HepG2 (cell line): ENCODE measurements around the gene NRSN2. TPM values are rescaled to one million over a fixed set of nuclear protein-coding genes. Genes with fewer than 3 reads are reported as not detected.

Experiments
- ARID2 ChIP-seq: sonication (generic); formaldehyde crosslinking; IDR thresholded peaks from 2 replicates; pipeline ENCODE4 v1.8.1; 2022; ENCODE audit warnings: mild to moderate bottlenecking, missing genetic modification reagents, borderline replicate concordance
- ATRX ChIP-seq: sonication (generic); formaldehyde crosslinking; IDR thresholded peaks from 2 replicates; pipeline ENCODE4 v1.4.0; 2020; ENCODE audit warnings: missing genetic modification reagents, borderline replicate concordance
- HNF1A ChIP-seq, 2 experiments: sonication (generic) in 1 of 2; formaldehyde crosslinking in 1 of 2; IDR thresholded peaks; 2 replicates each; pipeline versions ENCODE4 v1.4.0 to v1.6.1; 2016 to 2020; ENCODE audit warnings: borderline replicate concordance in 1 of 2, low read depth in 1 of 2, mild to moderate bottlenecking in 1 of 2, missing genetic modification reagents in 1 of 2
- KDM5A ChIP-seq: fragments of 200-600 bp; sonication (generic); IDR thresholded peaks from 2 replicates; pipeline ENCODE4 v1.7.0; 2018; ENCODE audit warnings: antibody characterized with exemption, mild to moderate bottlenecking, low read length, borderline replicate concordance
- PHF8 ChIP-seq: sonication (generic); formaldehyde crosslinking; IDR thresholded peaks from 2 replicates; pipeline ENCODE4 v1.5.0; 2020; ENCODE audit warnings: missing genetic modification reagents
- REXO4 ChIP-seq: sonication (generic); formaldehyde crosslinking; IDR thresholded peaks from 2 replicates; pipeline ENCODE4 v1.8.0; 2022; ENCODE audit warnings: missing genetic modification reagents, mild to moderate bottlenecking, borderline replicate concordance
- SYNCRIP ChIP-seq: fragments of 200-400 bp; formaldehyde crosslinking; IDR thresholded peaks from 2 replicates; pipeline ENCODE4 v1.6.1; 2018; ENCODE audit warnings: mild to moderate bottlenecking, low read depth, low read length; ENCODE audit not compliant: insufficient read depth
- TAF1 ChIP-seq: sonication (generic); formaldehyde crosslinking; IDR thresholded peaks from 2 replicates; pipeline ENCODE4 v1.4.0; 2020; ENCODE audit warnings: missing genetic modification reagents
- ZGPAT ChIP-seq: IDR thresholded peaks from 2 replicates; pipeline ENCODE4 v1.6.1; 2016; ENCODE audit warnings: mild to moderate bottlenecking
- ZNF350 ChIP-seq: sonication (generic); formaldehyde crosslinking; IDR thresholded peaks from 2 replicates; pipeline ENCODE4 v1.4.0; 2020; ENCODE audit warnings: mild to moderate bottlenecking, low read depth, missing genetic modification reagents, borderline replicate concordance
- ZNF407 ChIP-seq: sonication (generic); formaldehyde crosslinking; IDR thresholded peaks from one replicate; pipeline ENCODE4 v1.5.1; 2020; ENCODE audit warnings: mild to moderate bottlenecking, missing genetic modification reagents; ENCODE audit errors: not compliant biosample characterization
- ZNF44 ChIP-seq: sonication (generic); formaldehyde crosslinking; IDR thresholded peaks from 2 replicates; pipeline ENCODE4 v1.5.1; 2020; ENCODE audit warnings: mild to moderate bottlenecking, missing genetic modification reagents
- ZNF547 ChIP-seq: sonication (generic); formaldehyde crosslinking; IDR thresholded peaks from 2 replicates; pipeline ENCODE4 v1.5.1; 2020; ENCODE audit warnings: mild to moderate bottlenecking, missing genetic modification reagents
- ZNF883 ChIP-seq: sonication (generic); formaldehyde crosslinking; IDR thresholded peaks from 2 replicates; pipeline ENCODE4 v1.5.1; 2020; ENCODE audit warnings: mild to moderate bottlenecking, missing genetic modification reagents; ENCODE audit errors: not compliant biosample characterization
- ZSCAN30 ChIP-seq: sonication (generic); formaldehyde crosslinking; IDR thresholded peaks from 2 replicates; pipeline ENCODE4 v1.5.0; 2020; ENCODE audit warnings: mild to moderate bottlenecking, missing genetic modification reagents
- polyA plus RNA-seq, 8 experiments: library from polyadenylated mRNA; depleted of rRNA in 3 of 8; stranded (reverse) in 7 of 8; unstranded in 1 of 8; fragments of >200 nt; fragmentation: Illumina TruSeq in 4 of 8; extraction: Trizol in 4 of 8; gene quantifications; 2 replicates each; pipeline versions ENCODE4 v1.2.1 to v1.2.3, GENCODE V29; 2011 to 2016; ENCODE audit warnings: low read depth in 4 of 8, missing spikeins in 1 of 8, mixed read lengths in 1 of 8; ENCODE audit not compliant: insufficient read depth in 1 of 8
- total RNA-seq, 5 experiments: library from RNA; depleted of rRNA; stranded (reverse); fragments of >200 nt; fragmentation: Illumina TruSeq; extraction: Trizol; gene quantifications; 2 replicates each; pipeline ENCODE4 v1.2.3, GENCODE V29; 2016; ENCODE audit warnings: low read depth in 1 of 5

The NRSN2 gene
- total and polyA plus RNA-seq, 2 of the 13 experiments (the other 11 are each of a cell fraction or from before 2014, with no cell fraction given) = 32.3 to 49.4 TPM

- TF ChIP-seq ZNF407 (no peak), REXO4 (no peak), ATRX (CRISPR knock-in tag) (no peak), HNF1A (IDR thresholded peaks at IDR 0.05; ENCODE audit: low read depth) (no peak), HNF1A (CRISPR knock-in tag; IDR thresholded peaks at IDR 0.05; ENCODE audit: borderline replicate concordance) (no peak), TAF1 (no peak), ZNF44 (no peak), ZNF547 (CRISPR knock-in tag) (no peak), ZSCAN30 (CRISPR knock-in tag) (no peak), ZGPAT (CRISPR knock-in tag) (no peak), ZNF883 (no peak), PHF8 (CRISPR knock-in tag) (no peak), SYNCRIP (no peak), ZNF350 (CRISPR knock-in tag) (no peak), ARID2 (CRISPR knock-in tag) (no peak), KDM5A (no peak)
These were observed 56.1 kb downstream of the NRSN2 start (continued) for GRCh38 chr20:402898-403581.
